Sigmoid colon (tissue), 7 donors: ENCODE results near the gene ATP11B. TPM values are rescaled to one million over a fixed set of nuclear protein-coding genes. Genes with fewer than 3 reads are reported as not detected.
A peak's percentile ranks its signal among the peaks of the same experiment; 100 is the strongest.

Source experiments
- DNase-seq: peaks from one replicate; pipeline ENCODE4 v3.0.0-alpha.2; 2019
- H3K27ac ChIP-seq, 4 donors: fragments of 200-600 bp; sonication (generic); one replicate each; pipeline ENCODE4 v1.5.1; 2016 to 2019; ENCODE audit warnings: mild to moderate bottlenecking in 1 of 4
- H3K27me3 ChIP-seq, 3 donors: fragments of 200-600 bp; sonication (generic); one replicate each; pipeline ENCODE4 v1.5.1; 2019; ENCODE audit warnings: mild to moderate bottlenecking in 1 of 3
- H3K36me3 ChIP-seq, 4 donors: fragments of 200-600 bp; sonication (generic); one replicate each; pipeline ENCODE4 v1.5.1; 2016 to 2019
- H3K4me1 ChIP-seq, 4 donors: fragments of 200-600 bp; sonication (generic); one replicate each; pipeline ENCODE4 v1.5.1; 2017 to 2019
- H3K4me3 ChIP-seq, 4 donors: fragments of 200-600 bp; sonication (generic); one replicate each; pipeline ENCODE4 v1.5.1; 2017 to 2019; ENCODE audit warnings: mild to moderate bottlenecking in 2 of 4, moderate library complexity in 1 of 4
- H3K9me3 ChIP-seq, 4 donors: fragments of 200-600 bp in 3 of 4; sonication (generic) in 3 of 4; one replicate each; pipeline versions ENCODE4 v1.5.1 to v1.6.1; 2013 to 2019
- EP300 ChIP-seq, 4 donors: sonication (generic); formaldehyde crosslinking; IDR thresholded peaks; one replicate each; pipeline ENCODE4 v1.6.1; 2017; ENCODE audit warnings: antibody characterized with exemption in 4 of 4
- POLR2A ChIP-seq, 2 donors: fragments of 450-650 bp; IDR thresholded peaks; one replicate each; pipeline ENCODE4 v1.6.1; 2016; ENCODE audit warnings: antibody characterized with exemption in 2 of 2, mild to moderate bottlenecking in 2 of 2, moderate library complexity in 2 of 2
- POLR2AphosphoS5 ChIP-seq, 4 donors: sonication (generic); formaldehyde crosslinking; IDR thresholded peaks; one replicate each; pipeline ENCODE4 v1.6.1; 2017; ENCODE audit warnings: antibody characterized with exemption in 4 of 4
- WGBS, 2 donors: extraction: QIAGEN DNeasy Blood & Tissue Kit; methylation state at CpG; one replicate each; pipeline ENCODE4 v1.1.7; 2013; 5-methylcytosine and 5-hydroxymethylcytosine counted together
- intact Hi-C: fragments of 100-400 bp; cut with DNase I; formaldehyde crosslinking; loops from one replicate; pipeline ENCODE4 v1.15.1; 2023
- polyA plus RNA-seq, 3 donors: library from polyadenylated mRNA; stranded (reverse); fragments of 200-250 nt; gene quantifications; one replicate each; pipeline ENCODE4 v1.2.3, GENCODE V29; 2013
- total RNA-seq, 4 donors: library from RNA; depleted of rRNA; stranded (reverse); fragments of >200 nt; gene quantifications; one replicate each; pipeline ENCODE4 v1.1.0, GENCODE V29; 2016
- TF ChIP-seq, protein P1 (sequence below), 4 experiments: fragments of 450-650 bp in 3 of 4; fragments of 200-600 bp in 1 of 4; IDR thresholded peaks; one replicate each; pipeline ENCODE4 v1.5.1; 2016 to 2019; ENCODE audit warnings: antibody characterized with exemption in 4 of 4, mild to moderate bottlenecking in 3 of 4, moderate library complexity in 2 of 4
- donor health status: healthy with polysubstance abuse.
- donor health status: Bipolar disorder and iron deficiency.
- donor health status: healthy.

ATP11B gene
- total and polyA plus RNA-seq, 7 donors, result 6.7 to 69.9 (median 41.8) TPM

GRCh38 chr3:182908471-182908870 is 115.2 kb downstream of the ATP11B start:
- Histone ChIP-seq H3K4me1 (no peaks in the 10 kb centered on the region), H3K4me3 (no peak overlapping the region), H3K27me3 (no peaks in the 10 kb centered on the region), H3K27ac (no peak overlapping the region), H3K9me3 (no peaks in the 10 kb centered on the region), H3K36me3 (peaks cover 0 to 56% (median 0%) of the 10 kb centered on the region in 4 donors)
- no peak for DNase-seq
- TF ChIP-seq POLR2AphosphoS5 (IDR thresholded peaks at IDR 0.05) (no peak), POLR2A (IDR thresholded peaks at IDR 0.05) (no peak), EP300 (IDR thresholded peaks at IDR 0.05) (no peak)
- TF ChIP-seq, protein P1, sequence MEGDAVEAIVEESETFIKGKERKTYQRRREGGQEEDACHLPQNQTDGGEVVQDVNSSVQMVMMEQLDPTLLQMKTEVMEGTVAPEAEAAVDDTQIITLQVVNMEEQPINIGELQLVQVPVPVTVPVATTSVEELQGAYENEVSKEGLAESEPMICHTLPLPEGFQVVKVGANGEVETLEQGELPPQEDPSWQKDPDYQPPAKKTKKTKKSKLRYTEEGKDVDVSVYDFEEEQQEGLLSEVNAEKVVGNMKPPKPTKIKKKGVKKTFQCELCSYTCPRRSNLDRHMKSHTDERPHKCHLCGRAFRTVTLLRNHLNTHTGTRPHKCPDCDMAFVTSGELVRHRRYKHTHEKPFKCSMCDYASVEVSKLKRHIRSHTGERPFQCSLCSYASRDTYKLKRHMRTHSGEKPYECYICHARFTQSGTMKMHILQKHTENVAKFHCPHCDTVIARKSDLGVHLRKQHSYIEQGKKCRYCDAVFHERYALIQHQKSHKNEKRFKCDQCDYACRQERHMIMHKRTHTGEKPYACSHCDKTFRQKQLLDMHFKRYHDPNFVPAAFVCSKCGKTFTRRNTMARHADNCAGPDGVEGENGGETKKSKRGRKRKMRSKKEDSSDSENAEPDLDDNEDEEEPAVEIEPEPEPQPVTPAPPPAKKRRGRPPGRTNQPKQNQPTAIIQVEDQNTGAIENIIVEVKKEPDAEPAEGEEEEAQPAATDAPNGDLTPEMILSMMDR (IDR thresholded peaks at IDR 0.05), result no peak
- 92 to 98% methylated on average over 1 of the region's 1 CpG for WGBS, 2 donors
- intact Hi-C loops, result no loop called here

GRCh38 chr3:182909318-182910040 is 116.2 kb downstream of the ATP11B start:
- no peaks in the 10 kb centered on the region for H3K4me1 ChIP-seq
- no peak overlapping the region for H3K27ac ChIP-seq
- 95 to 98% methylated on average over 5 of the region's 5 CpGs for WGBS, 2 donors
- intact Hi-C loops, result no loop called here
- no peak overlapping the region for H3K4me3 ChIP-seq
- no peak for DNase-seq
- no peaks in the 10 kb centered on the region for H3K27me3 ChIP-seq
- H3K9me3 ChIP-seq, result no peaks in the 10 kb centered on the region
- no peak for TF ChIP-seq EP300 (IDR thresholded peaks at IDR 0.05)
- no peak for TF ChIP-seq POLR2AphosphoS5 (IDR thresholded peaks at IDR 0.05)
- TF ChIP-seq, protein P1 (IDR thresholded peaks at IDR 0.05), result peak in 1 of 4 experiments; percentile 43
- no peak for TF ChIP-seq POLR2A (IDR thresholded peaks at IDR 0.05)
- peaks cover 0 to 59% (median under 1%) of the 10 kb centered on the region in 4 donors for H3K36me3 ChIP-seq

DNA sequence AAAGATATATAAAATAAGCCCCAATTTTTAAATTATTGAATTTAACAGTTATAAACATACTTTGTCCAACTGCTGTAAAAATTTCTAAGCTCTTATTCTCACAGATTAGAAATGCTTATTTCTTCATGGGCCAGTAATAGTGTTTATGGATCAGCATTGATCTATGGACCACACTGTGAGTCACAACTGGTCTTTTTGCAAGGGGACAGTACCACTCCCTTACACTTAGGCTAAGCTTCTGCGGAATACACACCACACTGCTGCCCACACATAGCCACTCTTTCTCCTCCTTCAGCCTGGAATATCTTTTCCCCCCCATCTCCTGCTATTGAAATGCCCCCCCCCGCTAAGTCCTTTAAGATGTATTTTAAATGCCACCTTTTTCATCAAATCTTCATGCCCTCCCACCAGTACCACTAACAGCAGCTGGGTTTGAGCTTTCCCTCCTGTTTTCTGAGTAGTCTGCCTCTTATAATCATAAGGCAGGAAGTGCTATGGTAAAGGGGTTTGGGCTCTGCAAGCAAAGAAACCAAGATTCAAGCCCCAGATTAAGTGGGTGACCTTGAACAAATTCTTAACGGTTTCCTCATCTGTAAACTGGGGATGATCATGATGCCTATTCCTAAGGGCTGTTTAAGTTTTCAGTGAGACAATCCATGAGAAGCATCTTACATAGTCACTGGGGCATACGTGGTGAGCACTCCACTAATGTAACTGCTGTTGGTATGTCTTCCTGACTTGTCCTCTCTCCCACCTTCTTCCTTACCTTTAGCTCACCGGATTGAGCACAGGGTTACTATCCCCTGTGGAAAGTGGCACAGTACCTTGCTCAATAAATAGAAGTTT is 117.9 kb downstream of the ATP11B start:
- Histone ChIP-seq H3K36me3 (peaks cover 0 to 52% (median 4%) of the 10 kb centered on the region in 4 donors), H3K9me3 (no peaks in the 10 kb centered on the region), H3K4me1 (no peaks in the 10 kb centered on the region), H3K27ac (no peak overlapping the region), H3K4me3 (no peak overlapping the region), H3K27me3 (no peaks in the 10 kb centered on the region)
- 92 to 93% methylated on average over 5 of the region's 5 CpGs for WGBS, 2 donors
- DNase-seq, result no peak
- TF ChIP-seq POLR2A (IDR thresholded peaks at IDR 0.05), result no peak
- TF ChIP-seq, protein P1 (IDR thresholded peaks at IDR 0.05), result no peak
- no peak for TF ChIP-seq EP300 (IDR thresholded peaks at IDR 0.05)
- intact Hi-C loops, result no loop called here

GRCh38 chr3:182911782-182912111 is 118.4 kb downstream of the ATP11B start:
- Histone ChIP-seq H3K9me3 (no peaks in the 10 kb centered on the region), H3K4me1 (no peaks in the 10 kb centered on the region), H3K27ac (no peak overlapping the region), H3K36me3 (peaks cover 0 to 47% (median 4%) of the 10 kb centered on the region in 4 donors), H3K4me3 (no peak overlapping the region), H3K27me3 (no peaks in the 10 kb centered on the region)
- WGBS, 2 donors, result 62 to 89% methylated on average over 5 of the region's 5 CpGs
- no peak for DNase-seq
- no peak for TF ChIP-seq POLR2AphosphoS5 (IDR thresholded peaks at IDR 0.05)
- TF ChIP-seq POLR2A (IDR thresholded peaks at IDR 0.05), result no peak
- TF ChIP-seq EP300 (IDR thresholded peaks at IDR 0.05), result no peak
- TF ChIP-seq, protein P1 (IDR thresholded peaks at IDR 0.05), result no peak
- intact Hi-C loops, result no loop called here
